Bone marrow (tissue), 2 donors: Measurements from ENCODE around the gene SOD2.
"Not testable (repeated sequence)": the region's sequence is repeated elsewhere in the genome, so short reads cannot be mapped to it uniquely, and the experiment has no call there.

Experiments used
- DNase-seq, 2 donors: peaks; one replicate each; lab custom pipeline; 2025; lab: John Stamatoyannopoulos, UW

The SOD2 gene

DNA sequence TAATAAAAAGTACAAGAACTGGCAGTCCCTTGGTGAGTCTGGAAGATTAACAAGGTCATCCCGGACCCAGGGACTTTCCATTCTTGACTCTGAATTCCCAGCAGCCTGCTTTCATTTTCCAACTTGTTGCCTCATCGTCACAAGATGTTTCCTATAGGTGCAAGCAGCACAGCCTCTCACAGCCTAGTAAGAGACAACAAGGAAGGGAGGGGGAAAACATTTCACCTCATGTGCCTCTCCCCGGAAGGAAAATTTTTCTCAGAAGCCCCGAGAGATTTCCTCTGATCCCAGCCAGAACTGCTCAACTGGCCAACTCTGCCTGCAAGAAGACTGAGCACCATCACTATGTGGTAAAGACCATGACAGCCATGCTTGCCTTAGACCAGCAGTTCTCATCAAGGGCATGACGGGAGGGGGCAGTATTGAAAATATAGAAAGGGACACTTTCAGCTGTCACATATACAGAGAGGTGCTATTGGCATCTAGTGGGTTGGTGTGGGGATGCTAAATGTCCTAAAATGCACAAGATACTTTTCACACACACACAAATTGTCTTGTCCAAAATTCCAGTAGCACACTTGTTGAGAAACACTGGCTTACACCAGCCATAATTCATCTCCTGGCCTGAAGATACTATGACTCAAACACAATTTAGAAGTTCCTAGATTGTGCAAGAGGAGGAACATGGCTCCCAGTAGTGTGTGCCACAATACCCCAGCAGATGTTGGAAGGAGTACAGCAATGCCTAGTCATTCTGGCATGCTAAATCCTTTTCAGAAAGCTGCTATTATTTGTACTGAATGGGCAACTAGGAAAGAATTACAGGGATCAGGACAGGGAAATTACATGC, 23.4 kb upstream of the SOD2 start:
- DNase-seq, result peak; percentile 52 to 61

- no peak for DNase-seq
Measured at GRCh38 chr6:159715605-159716004, 22.6 kb upstream of the SOD2 start.

- no peak for DNase-seq
Measured at GRCh38 chr6:159715166-159715565, 22.1 kb upstream of the SOD2 start.

GRCh38 chr6:159714404-159714803, 21.4 kb upstream of the SOD2 start:
- DNase-seq, result no peak

GRCh38 chr6:159713984-159714383, 20.9 kb upstream of the SOD2 start:
- no peak for DNase-seq

DNA sequence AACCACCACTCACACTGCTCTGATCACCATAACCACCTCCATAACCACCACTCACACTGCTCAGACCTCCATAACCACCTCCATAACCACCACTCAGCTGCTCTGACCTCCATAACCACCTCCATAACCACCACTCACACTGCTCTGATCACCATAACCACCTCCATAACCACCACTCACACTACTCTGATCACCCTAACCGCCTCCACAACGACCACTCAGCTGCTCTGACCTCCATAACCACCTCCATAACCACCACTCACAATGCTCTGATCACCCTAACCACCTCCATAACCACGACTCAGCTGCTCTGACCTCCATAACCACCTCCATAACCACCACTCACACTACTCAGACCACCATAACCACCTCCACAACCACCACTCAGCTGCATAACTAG, 19.3 kb upstream of the SOD2 start:
- not testable (repeated sequence) for DNase-seq

- not testable (repeated sequence) for DNase-seq
Measured at GRCh38 chr6:159710603-159711002, 17.6 kb upstream of the SOD2 start.

GRCh38 chr6:159701413-159701999, 8.5 kb upstream of the SOD2 start:
- DNase-seq, result peak; percentile 21 to 51

DNA sequence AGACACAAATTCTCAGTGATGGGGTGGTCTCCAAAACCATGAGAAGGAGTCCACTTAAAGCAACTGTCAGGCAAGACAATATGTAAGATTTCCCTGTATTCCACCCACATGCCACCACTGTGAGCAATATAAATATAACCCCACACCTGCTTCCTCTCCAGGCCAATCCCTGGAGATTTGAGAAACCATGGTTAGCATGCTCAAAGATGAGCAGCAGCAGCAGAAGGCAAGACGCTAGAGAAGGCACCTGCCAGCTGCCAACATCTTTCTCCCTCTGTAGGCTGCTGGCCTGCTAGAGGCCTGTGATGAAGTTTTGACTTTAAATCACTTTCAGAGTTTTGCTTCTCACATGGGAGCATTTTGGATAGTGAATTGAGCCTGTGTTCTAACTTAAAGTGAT, 7.9 kb upstream of the SOD2 start:
- no peak for DNase-seq

DNA sequence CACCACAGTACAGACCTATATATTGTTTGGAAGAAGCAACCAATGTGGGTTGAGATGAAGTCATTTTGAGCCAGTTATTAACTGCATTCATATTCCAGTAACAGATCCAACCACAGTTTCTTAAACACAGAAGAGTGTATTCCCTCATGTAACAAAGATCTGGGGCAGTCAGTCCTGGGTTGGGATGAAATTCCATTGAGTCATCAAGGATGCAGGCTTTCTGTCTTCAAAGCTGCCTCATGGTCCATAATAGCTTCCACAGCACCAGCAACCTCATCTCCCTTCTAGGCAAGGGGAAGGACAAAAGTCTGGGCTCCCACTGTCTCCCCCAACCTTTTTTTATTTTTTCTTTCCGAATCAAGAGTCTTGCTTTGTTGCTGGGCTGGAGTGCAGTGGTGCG, 2.9 kb upstream of the SOD2 start:
- no peak for DNase-seq

DNA sequence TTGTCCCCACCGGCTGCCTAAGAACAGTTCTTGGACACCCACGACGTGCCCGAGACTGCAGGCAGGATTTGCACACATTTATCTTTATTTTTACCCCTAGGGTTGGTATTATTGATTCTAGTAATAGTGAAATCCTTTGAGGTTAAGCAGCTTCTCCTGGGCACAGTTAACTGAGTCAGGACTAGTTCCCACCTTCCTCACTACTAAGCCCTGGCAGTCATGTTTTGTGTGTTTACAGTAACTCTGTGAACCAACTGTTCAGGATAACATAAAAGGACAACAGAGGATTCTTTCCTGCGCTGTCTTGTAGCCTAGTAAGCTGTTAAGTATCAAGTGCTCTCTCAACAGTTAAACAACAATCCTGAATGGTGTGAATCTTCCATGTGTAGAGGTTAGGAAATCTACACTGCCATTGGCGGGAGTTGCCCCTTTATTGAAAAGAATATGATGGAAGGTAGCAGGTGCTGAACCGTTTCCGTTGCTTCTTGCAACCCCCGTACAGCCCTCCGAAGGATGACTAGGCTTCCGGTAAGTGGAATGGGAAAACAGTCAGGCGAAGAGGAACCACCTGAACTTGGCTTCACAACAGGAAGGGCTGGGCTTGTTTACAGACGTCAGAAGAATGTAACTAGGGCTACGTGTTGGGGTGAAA, 979 bp upstream of the SOD2 start:
- DNase-seq, result peak in 1 of 2 donors; percentile 34

- DNase-seq, result peak in 1 of 2 donors; percentile 87
Measured at GRCh38 chr6:159692303-159693127, 526 bp downstream of the SOD2 start.

DNA sequence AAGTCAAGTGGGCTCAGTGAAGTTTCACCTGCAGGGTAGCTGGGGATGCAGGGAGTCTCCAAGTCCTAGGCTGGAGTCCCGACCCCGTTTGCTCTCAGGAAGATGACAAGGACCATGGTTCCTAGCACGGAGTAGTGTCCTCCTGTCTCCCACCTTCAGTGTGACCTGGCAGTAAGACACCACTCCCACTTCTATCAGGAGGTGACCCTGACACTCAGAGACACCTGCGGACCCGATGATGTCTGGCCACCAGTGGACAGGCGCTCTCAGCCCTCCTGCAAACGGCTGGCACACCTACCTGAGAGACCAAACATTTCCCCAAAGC, 1.1 kb downstream of the SOD2 start:
- DNase-seq, result no peak

- DNase-seq, result peak in 1 of 2 donors; percentile 87
Measured at GRCh38 chr6:159691133-159691962, 1.7 kb downstream of the SOD2 start.

- DNase-seq, result not testable (repeated sequence)
Measured at GRCh38 chr6:159690135-159690534, 2.9 kb downstream of the SOD2 start.

DNA sequence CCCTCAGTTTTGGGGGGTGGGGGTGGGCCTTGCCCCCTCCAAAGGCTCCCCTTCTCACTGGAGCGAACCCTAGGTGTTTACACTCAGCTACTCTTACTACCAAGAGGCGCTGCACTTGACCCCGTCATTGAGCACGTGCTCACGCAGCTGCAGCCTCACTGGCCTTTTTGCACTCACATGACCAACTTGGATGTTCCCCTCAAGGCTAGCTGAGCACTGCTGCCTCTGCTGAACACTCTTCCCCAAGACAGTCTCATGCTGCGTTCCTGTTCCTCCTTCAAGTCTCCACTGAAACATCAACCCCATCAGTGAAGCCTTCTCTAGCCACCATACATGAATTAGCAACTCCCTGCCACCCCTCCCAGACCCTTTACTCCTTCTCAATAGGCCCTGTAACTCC, 4.0 kb downstream of the SOD2 start:
- DNase-seq, result peak in 1 of 2 donors; percentile 4

GRCh38 chr6:159688266-159688905, 4.7 kb downstream of the SOD2 start:
- DNase-seq, result no peak

DNA sequence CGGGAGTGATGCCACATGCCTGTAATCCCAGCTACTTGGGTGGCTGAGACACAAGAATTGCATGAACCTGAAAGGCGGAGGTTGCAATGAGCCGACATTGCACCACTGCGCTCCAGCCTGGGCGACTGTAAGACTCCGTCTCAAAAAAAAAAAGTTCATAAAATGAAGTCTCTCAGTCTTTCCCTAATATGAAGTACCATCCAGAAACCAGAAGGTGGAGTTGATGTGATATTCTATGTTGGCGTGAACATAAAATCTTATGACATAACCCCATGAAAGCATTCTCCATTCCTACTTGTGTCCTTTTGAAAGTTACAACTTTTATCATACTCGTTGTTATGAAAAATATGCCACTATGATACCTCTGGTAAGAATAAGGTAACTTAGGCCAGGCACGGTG, 5.7 kb downstream of the SOD2 start:
- peak in 1 of 2 donors; percentile 16 for DNase-seq

GRCh38 chr6:159686703-159687102, 6.3 kb downstream of the SOD2 start:
- no peak for DNase-seq

GRCh38 chr6:159686040-159686439, 7.0 kb downstream of the SOD2 start:
- DNase-seq, result no peak

DNA sequence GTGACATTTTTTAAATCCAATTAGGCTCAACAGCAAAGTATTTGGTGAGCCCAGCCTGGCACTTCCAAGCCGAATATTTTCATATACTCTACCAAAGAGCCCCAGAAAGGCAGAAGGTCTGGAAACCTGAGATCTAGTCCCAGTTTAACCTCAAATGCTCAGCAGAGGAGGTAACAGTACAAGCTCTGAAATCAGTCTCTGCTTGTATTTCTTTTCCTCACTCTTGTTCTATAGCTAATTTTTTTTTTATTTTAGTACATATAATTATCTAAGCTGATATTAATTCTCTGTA, 9.1 kb downstream of the SOD2 start:
- no peak for DNase-seq
